ENCODE data around the gene AP4B1. TPM values are rescaled to one million over a fixed set of nuclear protein-coding genes. Genes with fewer than 3 reads are reported as not detected.
A peak's percentile ranks its signal among the peaks of the same experiment; 100 is the strongest.

Gene AP4B1
- total RNA-seq, 6 donors from 2014 or later = 6.2 to 29.3 (median 14.0) TPM

- H3K4me1 ChIP-seq = peaks cover 29 to 62% (median 45%) of the 10 kb centered on the region in 4 donors
- H3K4me3 ChIP-seq = no peak overlapping the region
- TF ChIP-seq, protein P1, sequence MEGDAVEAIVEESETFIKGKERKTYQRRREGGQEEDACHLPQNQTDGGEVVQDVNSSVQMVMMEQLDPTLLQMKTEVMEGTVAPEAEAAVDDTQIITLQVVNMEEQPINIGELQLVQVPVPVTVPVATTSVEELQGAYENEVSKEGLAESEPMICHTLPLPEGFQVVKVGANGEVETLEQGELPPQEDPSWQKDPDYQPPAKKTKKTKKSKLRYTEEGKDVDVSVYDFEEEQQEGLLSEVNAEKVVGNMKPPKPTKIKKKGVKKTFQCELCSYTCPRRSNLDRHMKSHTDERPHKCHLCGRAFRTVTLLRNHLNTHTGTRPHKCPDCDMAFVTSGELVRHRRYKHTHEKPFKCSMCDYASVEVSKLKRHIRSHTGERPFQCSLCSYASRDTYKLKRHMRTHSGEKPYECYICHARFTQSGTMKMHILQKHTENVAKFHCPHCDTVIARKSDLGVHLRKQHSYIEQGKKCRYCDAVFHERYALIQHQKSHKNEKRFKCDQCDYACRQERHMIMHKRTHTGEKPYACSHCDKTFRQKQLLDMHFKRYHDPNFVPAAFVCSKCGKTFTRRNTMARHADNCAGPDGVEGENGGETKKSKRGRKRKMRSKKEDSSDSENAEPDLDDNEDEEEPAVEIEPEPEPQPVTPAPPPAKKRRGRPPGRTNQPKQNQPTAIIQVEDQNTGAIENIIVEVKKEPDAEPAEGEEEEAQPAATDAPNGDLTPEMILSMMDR (IDR thresholded peaks at IDR 0.05) = no peak
- TF ChIP-seq POLR2AphosphoS5 (IDR thresholded peaks at IDR 0.05) = no peak
- TF ChIP-seq EP300 (IDR thresholded peaks at IDR 0.05) = no peak
- TF ChIP-seq POLR2A (IDR thresholded peaks at IDR 0.05) = no peak
- ATAC-seq (ENCODE audit: low FRiP score in 2 of 2) (no peak), DNase-seq (no peak)
- 47 to 63% methylated on average over 1 of the region's 1 CpG for WGBS, 2 donors
- H3K36me3 ChIP-seq = peaks cover 5 to 19% (median 13%) of the 10 kb centered on the region in 4 donors
- no peaks in the 10 kb centered on the region for H3K9me3 ChIP-seq
- H3K27me3 ChIP-seq = no peaks in the 10 kb centered on the region
- peak overlapping the region in 1 of 4 donors; percentile 35 for H3K27ac ChIP-seq
These were observed 32.5 kb upstream of the AP4B1 start for GRCh38 chr1:113937146-113937545.

DNA sequence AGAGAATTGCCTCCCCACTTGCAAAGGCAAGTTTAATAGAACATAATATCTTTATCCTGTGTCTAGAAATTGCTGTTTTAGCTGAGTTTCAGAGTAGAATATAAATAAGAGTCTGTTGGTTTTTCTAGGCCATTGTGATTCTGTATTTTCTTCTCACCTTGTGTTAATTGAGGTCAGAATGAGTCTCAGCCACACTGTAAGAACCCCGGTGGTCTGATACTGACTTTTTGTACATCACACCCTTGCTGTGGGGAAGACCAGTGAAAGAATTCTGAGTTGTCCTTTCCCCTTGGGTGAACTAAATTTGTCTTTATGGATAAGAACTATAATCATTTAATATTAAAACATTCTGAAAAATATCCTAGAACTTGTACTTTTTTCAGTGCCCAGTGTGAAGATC lies 31.4 kb upstream of the AP4B1 start:
- Histone ChIP-seq H3K27ac (no peak overlapping the region), H3K9me3 (no peaks in the 10 kb centered on the region), H3K27me3 (no peaks in the 10 kb centered on the region), H3K4me1 (peaks cover 39 to 71% (median 54%) of the 10 kb centered on the region in 4 donors), H3K4me3 (no peak overlapping the region), H3K36me3 (peaks cover 5 to 7% (median 7%) of the 10 kb centered on the region in 4 donors)
- WGBS, 2 donors = 70 to 82% methylated on average over 1 of the region's 1 CpG
- ATAC-seq (ENCODE audit: low FRiP score in 2 of 2) = no peak
- TF ChIP-seq EP300 (IDR thresholded peaks at IDR 0.05) = no peak
- TF ChIP-seq, protein P1 (IDR thresholded peaks at IDR 0.05) = no peak
- TF ChIP-seq POLR2AphosphoS5 (IDR thresholded peaks at IDR 0.05) = no peak
- TF ChIP-seq POLR2A (IDR thresholded peaks at IDR 0.05) = no peak
- DNase-seq = no peak

DNA sequence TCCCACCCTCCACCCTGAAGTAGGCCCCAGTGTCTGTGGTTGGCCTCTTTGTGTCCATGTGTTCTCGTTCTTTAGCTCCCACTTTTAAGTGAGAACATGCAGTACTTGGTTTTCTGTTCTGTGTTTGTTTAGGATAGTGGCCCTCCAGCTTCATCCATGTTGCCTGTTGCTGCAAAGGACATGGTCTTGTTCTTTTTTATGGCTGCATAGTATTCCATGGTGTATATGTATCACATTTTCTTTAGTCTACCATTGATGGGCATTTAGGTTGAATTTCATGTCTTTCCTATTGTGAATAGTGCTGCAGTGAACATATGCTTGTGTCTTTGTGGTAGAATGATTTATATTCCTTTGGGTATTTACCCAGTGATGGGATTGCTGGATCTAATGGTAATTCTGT lies 30.6 kb upstream of the AP4B1 start:
- no peaks in the 10 kb centered on the region for H3K27me3 ChIP-seq
- H3K36me3 ChIP-seq = no peaks in the 10 kb centered on the region
- TF ChIP-seq POLR2AphosphoS5 (IDR thresholded peaks at IDR 0.05) (no peak), EP300 (IDR thresholded peaks at IDR 0.05) (no peak), POLR2A (IDR thresholded peaks at IDR 0.05) (no peak)
- TF ChIP-seq, protein P1 (IDR thresholded peaks at IDR 0.05) = no peak
- H3K4me3 ChIP-seq = no peak overlapping the region
- no peaks in the 10 kb centered on the region for H3K9me3 ChIP-seq
- DNase-seq (no peak), ATAC-seq (ENCODE audit: low FRiP score in 2 of 2) (no peak)
- peaks cover 44 to 72% (median 52%) of the 10 kb centered on the region in 4 donors for H3K4me1 ChIP-seq
- no peak overlapping the region for H3K27ac ChIP-seq
- WGBS, 2 donors = 93 to 100% methylated on average over 1 of the region's 1 CpG

DNA sequence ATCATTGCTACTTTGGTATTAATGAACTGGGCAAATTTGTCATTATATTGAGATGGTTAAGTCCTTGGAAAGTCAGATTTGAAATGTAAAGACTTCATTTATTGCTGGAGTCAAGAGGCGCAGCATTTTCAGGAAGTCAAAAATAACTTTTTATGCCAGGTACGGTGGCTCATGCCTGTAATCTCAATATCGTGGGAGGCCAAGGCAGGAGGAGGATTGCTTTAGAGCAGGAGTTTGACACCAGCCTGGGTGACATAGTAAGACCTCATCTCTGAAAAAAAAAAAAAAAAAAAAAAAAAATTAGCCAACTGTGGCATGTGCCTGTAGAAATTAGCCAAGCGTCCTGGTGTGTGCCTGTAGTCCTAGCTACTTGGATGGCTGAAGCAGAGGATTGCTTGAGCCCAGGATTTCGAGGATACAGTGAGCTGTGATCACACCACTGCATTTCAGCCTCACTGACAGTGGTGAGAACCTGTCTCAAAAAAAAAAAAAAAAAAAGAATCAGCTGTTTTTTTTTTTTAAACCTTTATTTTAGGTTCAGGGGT lies 30.0 kb upstream of the AP4B1 start:
- H3K36me3 ChIP-seq = no peaks in the 10 kb centered on the region
- no peak for ATAC-seq (ENCODE audit: low FRiP score in 2 of 2)
- peaks cover 44 to 66% (median 48%) of the 10 kb centered on the region in 4 donors for H3K4me1 ChIP-seq
- H3K9me3 ChIP-seq = no peaks in the 10 kb centered on the region
- no peaks in the 10 kb centered on the region for H3K27me3 ChIP-seq
- no peak for DNase-seq
- TF ChIP-seq POLR2A (IDR thresholded peaks at IDR 0.05) (no peak), EP300 (IDR thresholded peaks at IDR 0.05) (no peak), POLR2AphosphoS5 (IDR thresholded peaks at IDR 0.05) (no peak)
- TF ChIP-seq, protein P1 (IDR thresholded peaks at IDR 0.05) = no peak
- H3K27ac ChIP-seq = peak overlapping the region in 1 of 4 donors; percentile 35
- H3K4me3 ChIP-seq = no peak overlapping the region
- 69 to 76% methylated on average over 5 of the region's 5 CpGs for WGBS, 2 donors

GRCh38 chr1:113934006-113934405 lies 29.4 kb upstream of the AP4B1 start:
- TF ChIP-seq POLR2A (IDR thresholded peaks at IDR 0.05) = no peak
- no peak for TF ChIP-seq EP300 (IDR thresholded peaks at IDR 0.05)
- TF ChIP-seq POLR2AphosphoS5 (IDR thresholded peaks at IDR 0.05) = no peak
- TF ChIP-seq, protein P1 (IDR thresholded peaks at IDR 0.05) = no peak
- H3K9me3 ChIP-seq = no peaks in the 10 kb centered on the region
- H3K27me3 ChIP-seq = no peaks in the 10 kb centered on the region
- peaks cover 40 to 60% (median 45%) of the 10 kb centered on the region in 4 donors for H3K4me1 ChIP-seq
- no peak for DNase-seq
- no peak for ATAC-seq (ENCODE audit: low FRiP score in 2 of 2)
- H3K27ac ChIP-seq = peak overlapping the region in 1 of 4 donors; percentile 35
- no peaks in the 10 kb centered on the region for H3K36me3 ChIP-seq
- H3K4me3 ChIP-seq = no peak overlapping the region
